Fibroblast of skin of left quadriceps (primary cell): Measurements from ENCODE around the gene DDX55.
"Not testable (repeated sequence)": the region's sequence is repeated elsewhere in the genome, so short reads cannot be mapped to it uniquely, and the experiment has no call there.

Experiments used
- DNase-seq, 2 experiments: peaks; one replicate each; pipeline ENCODE4 v3.0.0-alpha.2; 2013; ENCODE audit warnings: low read depth in 2 of 2

Gene DDX55, protein sequence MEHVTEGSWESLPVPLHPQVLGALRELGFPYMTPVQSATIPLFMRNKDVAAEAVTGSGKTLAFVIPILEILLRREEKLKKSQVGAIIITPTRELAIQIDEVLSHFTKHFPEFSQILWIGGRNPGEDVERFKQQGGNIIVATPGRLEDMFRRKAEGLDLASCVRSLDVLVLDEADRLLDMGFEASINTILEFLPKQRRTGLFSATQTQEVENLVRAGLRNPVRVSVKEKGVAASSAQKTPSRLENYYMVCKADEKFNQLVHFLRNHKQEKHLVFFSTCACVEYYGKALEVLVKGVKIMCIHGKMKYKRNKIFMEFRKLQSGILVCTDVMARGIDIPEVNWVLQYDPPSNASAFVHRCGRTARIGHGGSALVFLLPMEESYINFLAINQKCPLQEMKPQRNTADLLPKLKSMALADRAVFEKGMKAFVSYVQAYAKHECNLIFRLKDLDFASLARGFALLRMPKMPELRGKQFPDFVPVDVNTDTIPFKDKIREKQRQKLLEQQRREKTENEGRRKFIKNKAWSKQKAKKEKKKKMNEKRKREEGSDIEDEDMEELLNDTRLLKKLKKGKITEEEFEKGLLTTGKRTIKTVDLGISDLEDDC

DNA sequence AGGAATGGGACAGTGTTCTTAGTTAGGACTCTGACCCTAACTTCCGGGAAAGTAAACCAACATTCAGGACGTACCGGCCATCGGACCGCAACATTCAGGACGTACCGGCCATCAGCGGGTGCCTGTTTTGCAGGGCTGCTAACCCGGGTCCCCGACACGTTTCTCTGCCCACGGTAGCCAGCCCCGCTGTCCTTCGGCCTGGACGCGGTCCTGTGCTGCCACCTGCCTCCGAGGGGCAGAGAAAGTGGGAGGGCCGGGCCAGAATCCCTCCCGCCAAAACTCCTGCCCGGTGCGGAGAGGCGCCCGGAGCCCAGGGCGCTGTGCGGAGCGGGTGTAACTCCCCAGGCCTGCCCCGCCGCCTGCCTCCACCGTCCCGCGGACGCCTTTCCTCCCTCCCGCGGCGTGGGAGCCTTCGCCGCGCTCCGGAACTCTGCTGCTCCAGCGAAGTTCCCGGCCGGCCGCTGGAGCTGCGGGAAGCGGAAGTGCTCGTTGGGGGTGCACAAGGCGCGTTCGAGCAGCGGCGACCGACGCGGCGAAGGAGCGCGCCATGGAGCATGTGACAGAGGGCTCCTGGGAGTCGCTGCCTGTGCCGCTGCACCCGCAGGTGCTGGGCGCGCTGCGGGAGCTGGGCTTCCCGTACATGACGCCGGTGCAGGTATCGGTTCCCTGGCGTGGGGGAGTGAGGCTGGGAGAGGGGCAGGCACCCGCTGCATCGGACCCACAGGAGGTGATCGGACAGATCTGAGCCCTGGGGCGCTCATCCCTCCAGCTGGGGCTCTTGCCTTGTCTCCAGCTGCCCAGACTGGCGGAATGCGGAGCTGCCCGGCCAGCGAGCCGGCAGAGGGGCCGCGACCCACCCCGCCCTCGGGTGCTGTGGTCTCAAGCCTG, at the start of gene DDX55:
Gene DDX55, plus strand, starts transcription at position 498 of the 888 bp plus-strand sequence. Its CDS starts 50 bp downstream, at position 548.
- peak; percentile 48 to 53 for DNase-seq

DNA sequence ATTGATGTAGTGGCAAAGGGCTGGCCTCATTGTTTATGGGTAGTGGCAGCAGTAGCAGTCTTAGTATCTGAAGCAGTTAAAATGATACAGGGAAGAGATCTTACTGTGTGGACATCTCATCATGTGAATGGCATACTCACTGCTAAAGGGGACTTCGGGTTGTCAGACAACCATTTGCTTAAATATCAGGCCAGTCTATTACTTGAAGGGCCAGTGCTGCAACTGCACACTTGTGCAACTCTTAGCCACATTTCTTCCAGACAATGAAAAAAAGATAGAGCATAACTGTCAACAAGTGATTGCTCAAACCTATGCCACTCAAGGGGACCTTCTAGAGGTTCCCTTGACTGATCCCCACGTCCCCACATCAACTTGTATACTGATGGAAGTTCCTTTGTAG, 47.8 kb upstream of the DDX55 start:
- DNase-seq, result not testable (repeated sequence)

DNA sequence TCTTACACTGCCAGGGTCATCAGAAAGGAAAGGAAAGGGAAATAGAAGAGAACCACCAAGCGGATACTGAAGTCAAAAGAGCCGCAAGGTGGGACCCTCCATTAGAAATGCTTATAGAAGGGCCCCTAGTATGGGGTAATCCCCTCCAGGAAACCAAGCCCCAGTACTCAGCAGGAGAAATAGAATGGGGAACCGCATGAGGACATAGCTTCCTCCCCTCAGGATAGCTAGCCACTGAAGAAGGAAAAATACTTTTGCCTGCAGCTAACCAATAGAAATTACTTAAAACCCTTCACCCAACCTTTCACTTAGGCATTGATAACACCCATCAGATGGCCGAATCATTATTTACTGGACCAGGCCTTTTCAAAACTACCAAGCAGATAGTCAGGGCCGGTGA, 47.1 kb upstream of the DDX55 start:
- DNase-seq, result not testable (repeated sequence)

DNA sequence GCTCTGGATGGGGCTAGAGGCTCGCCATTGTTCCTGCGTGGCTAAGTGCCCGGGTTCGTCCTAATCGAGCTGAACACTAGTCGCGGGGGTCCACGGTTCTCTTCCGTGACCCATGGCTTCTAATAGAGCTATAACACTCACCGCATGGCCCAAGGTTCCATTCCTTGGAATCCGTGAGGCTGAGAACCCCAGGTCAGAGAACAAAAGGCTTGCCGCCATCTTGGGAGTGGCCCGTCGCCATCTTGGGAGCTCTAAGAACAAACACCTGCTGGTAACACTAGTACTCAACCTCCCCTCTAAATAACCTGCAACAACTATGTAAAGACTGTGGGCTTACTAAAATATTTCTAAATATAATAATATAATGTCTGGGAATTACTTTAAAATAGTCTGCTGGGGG, 43.4 kb upstream of the DDX55 start:
- DNase-seq, result not testable (repeated sequence)

DNA sequence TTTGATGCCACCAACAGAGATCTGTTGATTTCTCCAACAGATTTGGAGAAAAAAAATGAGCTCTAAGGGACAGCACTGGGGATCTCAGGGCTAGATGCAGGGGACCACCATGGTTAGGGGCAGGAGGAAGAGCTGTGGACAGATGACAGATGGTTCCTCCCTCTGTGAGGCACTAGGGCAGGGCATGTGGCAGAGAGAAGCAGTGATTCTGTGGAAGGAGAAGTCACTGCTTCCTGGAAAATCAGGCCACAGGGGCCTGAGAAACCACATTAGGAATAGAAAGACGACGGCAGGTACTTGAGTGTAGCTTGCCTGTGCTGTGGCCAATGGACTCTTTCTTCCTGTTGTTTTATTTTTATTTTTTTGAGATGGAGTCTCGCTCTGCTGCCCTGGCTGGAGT, 42.4 kb upstream of the DDX55 start:
- no peak for DNase-seq

DNA sequence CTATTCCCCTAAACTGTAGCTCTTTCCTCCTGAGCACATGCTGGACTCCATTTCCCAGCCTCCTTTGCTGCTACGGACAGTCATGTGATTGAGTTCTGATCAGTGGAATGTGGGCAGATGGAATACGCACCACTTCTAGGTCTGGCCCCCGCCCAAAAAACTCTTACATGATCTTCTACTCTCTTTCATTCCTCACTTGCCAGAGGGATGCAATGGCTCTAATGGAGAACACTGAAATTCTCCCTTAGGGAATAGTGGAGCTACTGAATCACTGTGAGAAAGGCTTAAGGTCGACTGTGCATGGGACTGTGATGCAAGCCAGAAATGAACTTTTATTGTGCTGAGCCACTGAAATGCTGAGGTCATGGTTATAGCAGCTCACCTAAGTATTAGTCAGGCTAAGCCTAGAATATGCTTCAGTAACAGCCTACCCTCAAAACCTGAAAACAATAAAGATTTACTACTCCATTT, 30.5 kb upstream of the DDX55 start:
- peak; percentile 71 to 74 for DNase-seq

DNA sequence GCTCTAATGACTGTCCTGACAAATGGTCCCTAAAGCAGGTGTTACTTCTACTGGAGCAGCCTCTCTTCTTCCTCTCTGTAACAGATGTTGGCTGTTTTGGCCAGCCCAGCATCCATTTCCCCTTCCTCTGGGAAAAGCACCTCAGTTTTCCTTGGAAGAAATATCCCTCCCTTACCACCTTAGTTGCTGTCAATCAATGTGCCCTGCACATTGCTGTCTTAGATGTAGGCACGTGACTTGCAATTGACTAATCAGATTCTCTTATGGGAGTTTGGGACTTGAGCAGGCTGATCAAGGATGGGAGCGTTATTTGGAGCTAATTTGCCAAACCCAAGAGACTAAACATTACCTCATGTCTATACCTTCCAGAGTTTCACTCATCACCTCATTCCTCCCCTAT, 29.5 kb upstream of the DDX55 start:
- DNase-seq, result no peak

DNA sequence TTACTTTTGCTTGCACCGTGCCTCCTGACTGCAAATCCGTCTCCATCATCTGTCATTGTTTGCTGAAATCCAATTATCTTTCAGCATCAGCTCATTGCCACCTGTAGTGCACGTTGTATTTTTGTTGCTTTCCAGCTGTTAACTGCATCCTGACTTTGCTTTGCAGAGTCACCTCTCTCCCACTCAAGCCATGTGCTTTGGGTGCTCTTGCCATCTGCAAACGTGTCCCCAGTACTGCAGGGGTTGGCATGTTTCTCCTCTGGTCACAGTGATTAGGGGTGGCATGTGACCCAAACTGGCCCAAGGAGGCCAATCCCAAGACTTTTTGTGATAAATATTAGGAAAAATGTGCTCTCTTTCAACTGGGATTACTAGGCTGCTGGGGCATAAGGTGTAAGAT, 28.0 kb upstream of the DDX55 start:
- no peak for DNase-seq

DNA sequence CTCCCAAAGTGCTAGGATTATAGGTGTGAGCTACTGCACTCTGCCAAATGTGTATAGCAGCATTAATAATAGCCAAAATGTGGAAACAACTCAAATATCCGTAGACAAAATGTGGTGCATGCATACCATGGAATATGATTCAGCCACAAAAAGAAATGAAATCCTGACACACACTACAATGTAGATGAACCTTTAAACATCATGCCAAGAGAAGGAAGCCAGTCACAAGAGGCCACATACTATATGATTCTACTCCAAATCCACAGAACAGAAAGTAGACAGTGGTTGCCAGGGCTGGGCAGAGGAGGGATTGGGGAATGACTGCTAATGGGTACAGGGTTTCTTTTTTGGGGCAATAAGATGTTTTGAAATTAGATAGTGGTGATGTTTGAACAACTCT, 25.3 kb upstream of the DDX55 start:
- DNase-seq, result no peak

DNA sequence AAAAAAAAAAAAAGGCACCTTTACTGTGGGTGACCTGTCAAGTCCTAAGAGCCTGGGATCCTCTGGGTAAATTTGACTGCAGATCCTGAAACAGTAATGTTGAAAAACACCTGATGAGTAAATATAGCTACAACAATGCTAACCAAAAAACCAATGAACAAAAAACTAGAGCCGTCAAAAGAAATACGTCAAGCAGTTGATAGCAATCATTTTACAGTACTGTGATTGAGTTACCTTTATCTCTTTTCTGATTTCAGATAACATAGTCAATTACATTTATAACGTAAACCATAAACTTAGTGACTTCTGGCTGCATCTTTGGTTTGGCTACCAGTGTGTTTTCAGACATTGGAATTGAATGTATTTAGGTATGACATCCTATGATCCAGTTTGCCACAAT, 23.7 kb upstream of the DDX55 start:
- DNase-seq, result no peak

DNA sequence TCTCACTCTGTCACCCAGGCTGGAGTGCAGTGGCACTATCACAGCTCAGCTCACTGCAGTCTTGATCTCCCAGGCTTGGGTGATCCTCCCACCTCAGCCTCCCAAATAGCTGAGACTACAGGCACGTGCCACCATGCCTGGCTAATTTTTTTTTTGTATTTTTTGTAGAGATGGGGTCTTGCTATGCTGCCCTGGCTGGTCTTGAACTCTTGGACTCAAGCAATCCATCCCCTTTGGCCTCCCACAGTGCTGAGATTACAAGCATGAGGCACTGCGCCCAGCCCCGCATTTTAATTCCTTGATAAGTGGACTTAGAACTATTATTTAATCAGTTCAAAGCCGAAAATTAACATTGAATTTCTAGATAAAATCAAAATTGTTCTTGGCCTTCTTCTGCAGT, 23.1 kb upstream of the DDX55 start:
- not testable (repeated sequence) for DNase-seq

DNA sequence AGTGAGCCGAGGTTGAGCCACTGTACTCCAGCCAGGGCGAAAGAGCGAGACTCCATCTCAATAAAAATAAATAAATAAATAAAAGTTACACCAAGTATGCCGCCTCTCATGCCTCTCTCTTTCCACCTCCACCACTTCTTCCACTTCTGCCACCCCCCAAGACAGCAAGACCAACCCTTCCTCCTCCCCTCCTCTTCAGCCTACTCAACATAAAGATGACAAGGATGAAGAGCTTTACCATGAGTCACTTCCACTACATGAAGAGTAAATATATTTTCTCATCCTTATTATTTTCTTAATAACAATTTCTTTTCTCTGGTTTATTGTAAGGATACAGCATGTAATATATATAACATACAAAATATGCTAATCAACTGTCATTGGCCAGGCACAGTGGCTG, 21.1 kb upstream of the DDX55 start:
- no peak for DNase-seq

DNA sequence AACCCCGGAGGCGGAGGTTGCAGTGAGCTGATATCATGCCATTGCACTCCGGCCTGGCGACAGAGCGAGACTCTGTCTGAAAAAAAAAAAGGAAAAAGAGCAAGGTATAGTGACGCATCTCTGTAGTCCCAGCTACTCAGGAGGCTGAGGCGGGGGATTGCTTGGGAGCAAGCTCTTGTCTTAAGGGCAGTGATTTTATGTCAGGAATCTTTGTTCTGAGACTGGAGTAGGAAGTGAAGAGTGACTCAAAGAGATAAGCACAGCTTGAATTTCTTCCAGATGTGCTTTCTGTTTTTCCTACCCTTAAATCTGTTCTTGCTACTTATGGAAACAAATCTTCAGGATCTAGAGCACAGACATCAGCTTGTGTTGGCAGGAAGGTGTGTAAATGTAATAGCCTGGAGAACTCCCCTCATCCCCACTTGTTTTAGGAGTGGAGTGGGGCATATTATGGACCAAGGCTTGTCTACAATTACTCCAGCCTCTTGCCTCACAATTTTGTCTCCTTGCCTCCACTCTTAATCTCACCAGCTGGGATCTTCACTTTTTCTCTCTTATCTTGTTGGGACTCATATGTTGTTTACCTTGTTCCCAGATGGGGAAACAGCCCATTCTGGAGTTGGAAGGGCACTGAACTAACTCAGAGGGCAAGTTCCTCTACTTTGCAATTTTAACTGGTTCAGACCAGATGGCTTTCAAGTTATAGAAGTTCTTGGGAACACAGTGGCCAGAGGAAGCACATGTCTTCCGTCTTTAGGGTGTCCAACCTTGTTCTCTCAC, 10.0 kb upstream of the DDX55 start:
- no peak for DNase-seq

DNA sequence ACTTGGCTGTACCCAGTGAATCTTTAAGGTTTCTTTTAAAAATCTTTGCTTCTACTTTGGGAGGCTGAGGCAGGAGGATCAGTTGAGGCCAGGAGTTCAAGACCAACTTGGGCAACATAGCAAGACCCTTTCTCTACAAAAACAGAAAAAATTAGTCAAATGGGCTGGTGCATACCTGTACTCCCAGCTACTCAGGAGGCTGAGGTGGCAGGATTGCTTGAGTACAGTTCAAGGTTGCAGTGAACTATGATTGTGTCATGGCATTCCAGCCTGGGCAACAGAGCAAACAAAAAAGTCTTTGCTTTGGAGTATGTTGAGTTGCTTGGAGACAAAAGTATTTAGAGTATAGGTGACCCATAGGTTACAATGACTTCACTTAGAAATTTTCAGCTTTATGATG, 6.2 kb upstream of the DDX55 start:
- DNase-seq, result no peak

DNA sequence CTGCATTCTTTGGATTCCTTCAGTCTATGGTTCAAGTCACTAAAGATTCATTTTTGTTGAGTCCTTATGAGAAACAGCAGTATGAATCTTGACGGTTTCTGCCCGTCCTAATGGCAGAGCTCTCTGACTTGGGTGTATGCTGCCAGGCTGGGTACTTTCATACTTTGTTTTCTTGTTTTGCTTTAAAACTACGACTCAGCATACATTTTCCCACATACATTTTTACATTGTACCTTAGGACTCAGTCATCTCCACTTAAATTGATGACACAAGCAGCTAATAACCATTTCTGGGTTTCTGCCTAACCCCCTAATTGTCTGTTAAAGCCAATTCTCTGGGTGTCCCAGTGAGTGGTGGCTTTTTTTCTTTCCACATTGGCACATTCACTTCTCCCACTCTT, 4.8 kb upstream of the DDX55 start:
- no peak for DNase-seq

DNA sequence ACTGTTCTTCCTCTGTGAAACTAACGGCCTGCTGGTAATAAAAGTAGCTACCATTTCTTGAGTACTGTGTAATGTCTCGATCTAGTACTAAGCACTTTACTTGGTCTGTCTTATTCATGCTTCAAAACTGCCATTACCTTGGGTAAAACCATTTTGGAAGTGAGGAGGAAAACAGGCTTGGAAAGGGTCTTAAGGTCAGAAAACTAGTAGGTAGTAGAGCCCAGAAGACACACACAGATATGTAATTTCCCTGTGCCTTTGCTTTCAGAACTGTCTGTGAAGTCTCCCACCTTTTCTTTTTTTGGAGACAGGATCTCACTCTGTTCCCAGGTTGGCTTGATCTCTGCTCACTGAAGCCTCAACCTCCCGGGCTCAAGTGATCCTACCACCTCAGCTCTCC, 3.4 kb upstream of the DDX55 start:
- DNase-seq, result no peak

DNA sequence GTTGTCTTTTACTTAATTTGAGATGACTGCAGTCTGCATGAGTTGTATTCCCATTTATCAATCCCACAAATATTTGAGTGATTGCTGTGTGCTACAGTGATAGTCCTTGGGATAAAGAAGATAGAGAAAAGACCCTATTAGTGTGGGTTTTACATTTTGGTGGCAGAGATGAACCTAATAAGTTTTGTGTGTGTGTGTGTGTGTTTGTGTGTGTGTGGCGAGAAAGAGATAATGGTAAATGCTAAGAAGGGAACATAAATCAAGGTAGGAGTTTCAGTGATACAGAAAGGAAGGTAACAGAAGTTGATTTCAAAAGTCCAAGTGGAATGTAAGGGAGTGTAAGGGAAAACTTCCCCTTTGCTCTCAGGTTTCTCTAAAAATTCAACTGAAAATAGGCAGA, 2.6 kb upstream of the DDX55 start:
- no peak for DNase-seq

DNA sequence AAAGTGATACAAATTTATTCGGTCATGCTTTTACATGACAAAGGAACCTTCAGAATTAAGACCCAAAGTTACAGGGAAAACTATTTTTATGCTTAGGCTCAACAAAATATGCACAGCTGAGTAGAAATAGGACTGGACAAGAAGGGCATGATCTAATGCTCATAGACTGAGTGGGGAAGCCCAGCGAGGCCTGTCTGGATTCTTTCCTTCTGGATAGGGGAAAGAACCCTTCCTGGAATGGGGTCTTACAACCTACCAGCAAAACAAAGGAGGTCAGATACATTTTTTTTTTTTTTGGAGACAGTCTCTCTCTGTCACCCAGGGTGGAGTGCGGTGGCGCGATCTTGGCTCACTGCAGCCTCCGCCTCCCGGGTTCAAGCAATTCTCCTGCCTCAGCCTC, 2.2 kb upstream of the DDX55 start:
- DNase-seq, result no peak

DNA sequence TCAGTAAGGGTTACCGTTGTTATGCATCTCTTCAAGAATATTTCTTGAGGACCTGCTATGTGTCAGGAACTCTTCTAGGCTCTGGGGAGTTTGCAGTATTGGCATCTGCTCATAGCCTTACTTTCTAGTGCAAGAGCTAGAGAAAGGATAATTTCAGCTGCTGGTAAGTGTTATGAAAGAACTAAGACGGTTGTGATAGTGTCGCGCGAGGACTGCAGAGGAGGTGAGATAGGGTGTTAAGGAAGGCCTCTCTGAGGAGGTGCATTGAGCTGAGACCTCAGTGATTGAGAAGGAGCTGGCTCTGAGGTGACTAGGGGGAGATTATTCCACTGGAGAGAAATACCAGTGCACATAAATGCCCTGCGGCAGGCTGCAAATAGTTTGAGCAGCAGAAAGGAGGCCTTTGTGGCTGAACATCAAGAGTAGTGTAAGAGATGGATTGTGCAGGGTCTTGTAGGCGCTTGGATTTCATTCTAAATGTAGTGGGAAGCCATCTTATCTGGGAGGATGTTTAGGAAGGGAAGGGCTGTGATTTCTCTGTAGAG, 824 bp downstream of the DDX55 start:
- DNase-seq, result no peak

DNA sequence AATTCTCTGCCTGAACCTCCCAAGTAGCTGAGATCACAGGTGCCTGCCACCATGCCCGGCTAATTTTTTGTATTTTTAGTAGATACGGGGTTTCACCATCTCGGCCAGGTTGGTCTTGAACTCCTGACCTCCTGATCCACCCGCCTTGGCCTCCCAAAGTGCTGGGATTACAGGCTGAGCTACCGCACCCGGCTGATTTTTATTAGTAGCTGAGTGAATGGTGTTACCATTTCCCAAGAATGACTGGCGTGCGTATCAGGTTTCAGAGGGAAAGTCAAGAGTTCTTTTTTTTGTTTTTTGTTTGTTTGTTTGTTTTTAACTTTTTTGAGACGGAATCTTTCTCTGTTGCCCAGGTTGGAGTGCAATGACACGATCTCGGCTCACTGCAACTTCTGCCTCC, 1.6 kb downstream of the DDX55 start:
- not testable (repeated sequence) for DNase-seq

DNA sequence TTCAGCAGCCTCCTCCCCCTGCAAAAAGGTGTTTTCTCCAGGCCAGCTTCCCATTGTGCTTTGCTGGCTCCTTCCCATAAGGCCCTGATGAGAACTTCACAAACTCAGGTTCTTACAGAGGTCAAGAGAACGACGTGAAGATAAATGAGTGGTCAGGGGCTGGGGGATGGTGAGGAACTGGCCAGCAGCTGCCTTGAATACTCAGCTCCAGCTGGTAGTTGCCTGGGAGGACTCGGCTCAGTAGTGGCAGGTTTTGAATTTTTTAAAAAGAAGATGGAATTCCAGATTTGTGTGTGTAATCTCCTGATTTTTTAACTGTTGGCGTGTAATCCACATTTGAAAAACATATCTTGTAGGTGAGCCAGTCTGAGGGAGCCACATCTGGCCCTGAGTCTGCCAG, 5.9 kb downstream of the DDX55 start:
- no peak for DNase-seq
